Measurements from ENCODE around the gene CNIH2.

The CNIH2 gene

GRCh38 chr11:66277471-66278362 is at the start of gene CNIH2:
Gene CNIH2, plus strand, starts transcription at chr11:66278175. Its CDS starts 282 bp downstream, at chr11:66278457.
- Histone ChIP-seq H3K27ac (peak within 1 kb of the TSS in 1 of 2 donors; percentile 37), H3K4me3 (peak within 1 kb of the TSS; percentile 65)
- DNase-seq (ENCODE audit: low spot score): no peak
- TF ChIP-seq CTCF (IDR thresholded peaks at IDR 0.05): no peak

GRCh38 chr11:66228521-66228920 is 49.5 kb upstream of the CNIH2 start:
- DNase-seq (ENCODE audit: low spot score): no peak
- no peak for TF ChIP-seq CTCF (IDR thresholded peaks at IDR 0.05)
- no peak overlapping the region for H3K27ac ChIP-seq
- H3K4me3 ChIP-seq: no peak overlapping the region

GRCh38 chr11:66230156-66230555 is 47.8 kb upstream of the CNIH2 start:
- H3K4me3 ChIP-seq: no peak overlapping the region
- no peak for TF ChIP-seq CTCF (IDR thresholded peaks at IDR 0.05)
- no peak for DNase-seq (ENCODE audit: low spot score)
- no peak overlapping the region for H3K27ac ChIP-seq

GRCh38 chr11:66230978-66231377 is 47.0 kb upstream of the CNIH2 start:
- DNase-seq (ENCODE audit: low spot score): no peak
- Histone ChIP-seq H3K27ac (no peak overlapping the region), H3K4me3 (no peak overlapping the region)
- no peak for TF ChIP-seq CTCF (IDR thresholded peaks at IDR 0.05)

- no peak overlapping the region for H3K4me3 ChIP-seq
- no peak for DNase-seq (ENCODE audit: low spot score)
- no peak for TF ChIP-seq CTCF (IDR thresholded peaks at IDR 0.05)
- no peak overlapping the region for H3K27ac ChIP-seq
Observed at GRCh38 chr11:66231561-66231960, 46.4 kb upstream of the CNIH2 start.

- H3K27ac ChIP-seq: no peak overlapping the region
- DNase-seq (ENCODE audit: low spot score): no peak
- H3K4me3 ChIP-seq: no peak overlapping the region
- no peak for TF ChIP-seq CTCF (IDR thresholded peaks at IDR 0.05)
Observed at GRCh38 chr11:66232769-66233168, 45.2 kb upstream of the CNIH2 start.

- H3K27ac ChIP-seq: no peak overlapping the region
- H3K4me3 ChIP-seq: no peak overlapping the region
- TF ChIP-seq CTCF (IDR thresholded peaks at IDR 0.05): no peak
- no peak for DNase-seq (ENCODE audit: low spot score)
Observed at GRCh38 chr11:66233301-66233700, 44.7 kb upstream of the CNIH2 start.

Measured in coronary artery (tissue), 2 donors.